Nephron (organoid): ENCODE data around the gene AFF3.

Source experiments
- H3K27ac Mint-ChIP-seq, 3 experiments: 2 replicates each; pipeline ENCODE4 v1.8.0; 2020; ENCODE audit warnings: mixed read lengths in 3 of 3, mild to moderate bottlenecking in 2 of 3, moderate library complexity in 1 of 3
- H3K27me3 Mint-ChIP-seq: 2 replicates; pipeline ENCODE4 v1.8.0; 2021; ENCODE audit warnings: low read depth, mild to moderate bottlenecking, moderate library complexity, mixed read lengths
- H3K36me3 Mint-ChIP-seq: 2 replicates; pipeline ENCODE4 v1.8.0; 2020; ENCODE audit warnings: low read depth, mixed read lengths
- H3K4me1 Mint-ChIP-seq: 2 replicates; pipeline ENCODE4 v1.8.0; 2020; ENCODE audit warnings: mixed read lengths
- H3K4me3 Mint-ChIP-seq, 3 experiments: 2 replicates each; pipeline ENCODE4 v1.8.0; 2020; ENCODE audit warnings: mild to moderate bottlenecking in 3 of 3, mixed read lengths in 3 of 3, moderate library complexity in 2 of 3
- H3K9me3 Mint-ChIP-seq: 2 replicates; pipeline ENCODE4 v1.8.0; 2020; ENCODE audit warnings: mixed read lengths
- CTCF ChIP-seq, 3 experiments: fragments of 200-600 bp; sonication (generic); IDR thresholded peaks; one replicate each; pipeline ENCODE4 v1.5.0; 2021; ENCODE audit warnings: antibody characterized with exemption in 3 of 3; ENCODE audit not compliant: unreplicated experiment in 3 of 3

AFF3 gene

GRCh38 chr2:100046961-100047947 lies 95.1 kb downstream of the AFF3 start:
- TF ChIP-seq CTCF (IDR thresholded peaks at IDR 0.05; ENCODE audit: unreplicated experiment in 3 of 3) = no peak
- peaks cover 27% of the 10 kb centered on the region for H3K4me1 Mint-ChIP-seq

GRCh38 chr2:100045000-100045399 lies 97.4 kb downstream of the AFF3 start:
- Mint-ChIP-seq H3K4me1 (peaks cover 42% of the 10 kb centered on the region), H3K4me3 (no peak overlapping the region), H3K9me3 (no peaks in the 10 kb centered on the region), H3K27ac (peak overlapping the region; percentile 26 to 71 (median 52)), H3K27me3 (no peaks in the 10 kb centered on the region), H3K36me3 (peaks cover 16% of the 10 kb centered on the region)
- TF ChIP-seq CTCF (IDR thresholded peaks at IDR 0.05; ENCODE audit: unreplicated experiment in 3 of 3) = no peak

More at GRCh38 chr2:100046961-100047947, 95.1 kb downstream of the AFF3 start:
- Mint-ChIP-seq H3K36me3 (peaks cover 32% of the 10 kb centered on the region), H3K27me3 (no peaks in the 10 kb centered on the region), H3K4me3 (no peak overlapping the region), H3K9me3 (no peaks in the 10 kb centered on the region), H3K27ac (peak overlapping the region in 2 of 3 experiments; percentile 51 to 55)

DNA sequence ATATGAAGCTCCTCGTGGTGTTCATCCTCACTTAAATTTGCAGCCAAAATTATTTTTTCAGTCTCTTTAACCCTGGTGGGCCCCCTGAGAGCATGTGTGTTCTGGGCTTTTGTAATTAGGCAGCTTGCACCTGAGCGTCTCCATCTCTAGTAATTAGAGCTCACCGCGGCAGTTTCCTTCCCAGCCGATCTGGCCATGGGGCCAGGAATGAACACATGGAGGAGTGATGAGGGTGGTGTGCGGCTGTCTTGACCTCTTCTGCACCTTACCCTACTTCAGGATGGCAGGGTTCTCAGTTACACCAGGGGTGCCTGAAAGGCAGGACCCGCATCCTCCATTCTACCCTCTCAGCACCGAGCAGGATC lies 98.5 kb downstream of the AFF3 start:
- Mint-ChIP-seq H3K27ac (peak overlapping the region in 2 of 3 experiments; percentile 26 to 71), H3K4me3 (no peak overlapping the region), H3K4me1 (peaks cover 42% of the 10 kb centered on the region), H3K9me3 (no peaks in the 10 kb centered on the region), H3K27me3 (no peaks in the 10 kb centered on the region), H3K36me3 (peaks cover 23% of the 10 kb centered on the region)
- TF ChIP-seq CTCF (IDR thresholded peaks at IDR 0.05; ENCODE audit: unreplicated experiment in 3 of 3) = no peak

- H3K27ac Mint-ChIP-seq = peak overlapping the region in 1 of 3 experiments; percentile 71
- H3K4me3 Mint-ChIP-seq = no peak overlapping the region
These were observed 99.1 kb downstream of the AFF3 start for GRCh38 chr2:100043081-100043890.

GRCh38 chr2:100042562-100042961 lies 99.8 kb downstream of the AFF3 start:
- peaks cover 23% of the 10 kb centered on the region for H3K36me3 Mint-ChIP-seq

More at GRCh38 chr2:100043081-100043890, 99.1 kb downstream of the AFF3 start:
- Mint-ChIP-seq H3K9me3 (no peaks in the 10 kb centered on the region), H3K27me3 (no peaks in the 10 kb centered on the region), H3K36me3 (peaks cover 23% of the 10 kb centered on the region), H3K4me1 (peaks cover 42% of the 10 kb centered on the region)
- no peak for TF ChIP-seq CTCF (IDR thresholded peaks at IDR 0.05; ENCODE audit: unreplicated experiment in 3 of 3)

More at GRCh38 chr2:100042562-100042961, 99.8 kb downstream of the AFF3 start:
- Mint-ChIP-seq H3K27ac (no peak overlapping the region), H3K4me1 (peaks cover 42% of the 10 kb centered on the region), H3K9me3 (no peaks in the 10 kb centered on the region), H3K4me3 (no peak overlapping the region), H3K27me3 (no peaks in the 10 kb centered on the region)
- no peak for TF ChIP-seq CTCF (IDR thresholded peaks at IDR 0.05; ENCODE audit: unreplicated experiment in 3 of 3)
